Activated CD4-positive, alpha-beta T cell treated with anti-CD3 and anti-CD28 coated beads, Interleukin-2, amount 50 U/mL, for 4 hours (primary cell): Measurements from ENCODE around the gene NBL1.

Experiments used
- DNase-seq, 2 experiments: peaks; one replicate each; pipeline ENCODE4 v3.0.0-alpha.2; 2020

NBL1 gene

DNA sequence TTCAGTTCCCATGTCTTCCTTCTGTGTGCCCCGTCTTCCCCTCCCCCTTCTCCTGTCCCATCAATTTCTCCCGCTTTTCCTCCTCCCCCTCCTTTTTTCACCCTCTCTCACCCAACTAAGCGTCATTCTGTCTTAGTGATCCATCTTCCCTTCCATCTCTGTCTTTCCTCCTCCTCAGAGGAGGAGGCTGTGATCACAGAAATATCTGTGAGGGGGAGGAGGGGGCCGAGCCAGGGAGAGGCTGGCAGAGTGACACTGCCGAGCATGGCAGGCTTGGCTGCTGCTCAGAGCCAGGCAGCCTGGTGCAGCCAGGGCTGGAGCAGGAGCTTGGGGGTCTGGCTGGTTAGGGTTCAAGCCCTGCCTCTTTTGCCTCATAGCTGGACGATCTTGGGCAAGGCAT is 28.1 kb downstream of the NBL1 start:
- no peak for DNase-seq

DNA sequence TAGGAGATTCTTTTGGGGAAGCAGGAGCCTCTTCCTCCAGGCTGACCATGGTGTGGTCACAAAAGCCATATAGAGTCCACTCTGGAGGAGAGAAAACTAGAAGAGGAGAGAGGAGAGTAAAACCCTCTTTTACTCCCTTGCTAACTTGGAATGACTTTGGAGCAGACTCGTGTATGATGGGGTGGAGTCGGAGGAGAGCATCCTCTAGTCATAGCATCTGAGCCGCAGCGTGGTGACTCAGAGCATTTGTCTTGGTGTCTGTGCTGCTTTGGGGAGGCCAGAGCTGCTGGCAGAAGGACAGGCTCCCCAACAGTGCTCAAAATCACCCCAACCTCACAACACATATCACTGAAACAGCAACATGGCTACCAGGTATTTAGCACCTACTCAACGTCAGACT is 31.7 kb downstream of the NBL1 start:
- DNase-seq = no peak

GRCh38 chr1:19676438-19676922 is 32.4 kb downstream of the NBL1 start:
- DNase-seq = no peak

GRCh38 chr1:19678493-19678892 is 34.4 kb downstream of the NBL1 start:
- no peak for DNase-seq

DNA sequence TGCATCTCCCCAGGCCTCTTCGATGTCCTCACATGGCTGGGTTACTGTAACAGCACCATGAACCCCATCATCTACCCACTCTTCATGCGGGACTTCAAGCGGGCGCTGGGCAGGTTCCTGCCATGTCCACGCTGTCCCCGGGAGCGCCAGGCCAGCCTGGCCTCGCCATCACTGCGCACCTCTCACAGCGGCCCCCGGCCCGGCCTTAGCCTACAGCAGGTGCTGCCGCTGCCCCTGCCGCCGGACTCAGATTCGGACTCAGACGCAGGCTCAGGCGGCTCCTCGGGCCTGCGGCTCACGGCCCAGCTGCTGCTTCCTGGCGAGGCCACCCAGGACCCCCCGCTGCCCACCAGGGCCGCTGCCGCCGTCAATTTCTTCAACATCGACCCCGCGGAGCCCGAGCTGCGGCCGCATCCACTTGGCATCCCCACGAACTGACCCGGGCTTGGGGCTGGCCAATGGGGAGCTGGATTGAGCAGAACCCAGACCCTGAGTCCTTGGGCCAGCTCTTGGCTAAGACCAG is 34.9 kb downstream of the NBL1 start:
- no peak for DNase-seq

GRCh38 chr1:19679691-19680090 is 35.6 kb downstream of the NBL1 start:
- DNase-seq = no peak

DNA sequence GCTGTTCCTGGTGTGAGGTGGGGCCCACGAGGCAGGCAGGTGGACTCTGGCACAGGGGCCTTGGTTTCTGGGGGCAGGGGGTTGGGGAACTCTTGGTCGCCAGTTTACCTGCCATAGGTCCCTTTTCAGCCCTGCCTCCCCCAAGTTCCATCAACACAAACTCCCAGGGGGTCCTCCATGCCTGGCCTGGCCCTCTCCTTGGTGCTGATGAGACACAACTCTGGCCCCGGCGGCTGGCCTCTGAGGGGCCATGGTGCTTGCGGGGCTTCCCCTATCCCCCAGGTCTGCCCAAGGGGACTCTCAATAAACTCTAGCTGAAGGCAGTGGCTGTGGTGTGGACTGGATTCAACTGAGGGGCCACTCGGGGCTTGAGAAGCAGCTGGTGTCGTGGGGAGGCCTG is 36.5 kb downstream of the NBL1 start:
- DNase-seq = no peak

DNA sequence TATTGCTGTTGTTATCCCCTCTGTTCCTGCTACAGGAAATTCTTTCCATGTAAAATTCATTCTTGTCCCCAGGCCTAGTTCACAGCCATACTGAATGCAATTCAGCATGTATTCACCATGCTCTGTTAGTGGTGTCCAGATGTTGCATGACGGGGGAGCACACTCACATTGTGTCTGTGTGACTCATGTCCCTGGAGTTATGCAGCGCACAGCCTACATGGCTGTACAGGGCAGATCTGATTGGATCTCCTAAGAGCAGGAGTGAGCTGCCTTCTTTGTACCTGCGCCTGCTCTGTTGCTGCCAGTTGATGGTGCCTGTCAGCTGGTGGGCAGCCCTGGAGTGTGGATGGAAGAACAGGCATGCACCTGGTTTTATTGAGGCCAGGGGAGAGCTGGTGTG is 38.1 kb downstream of the NBL1 start:
- DNase-seq = no peak

GRCh38 chr1:19682901-19683300 is 38.8 kb downstream of the NBL1 start:
- DNase-seq = no peak

DNA sequence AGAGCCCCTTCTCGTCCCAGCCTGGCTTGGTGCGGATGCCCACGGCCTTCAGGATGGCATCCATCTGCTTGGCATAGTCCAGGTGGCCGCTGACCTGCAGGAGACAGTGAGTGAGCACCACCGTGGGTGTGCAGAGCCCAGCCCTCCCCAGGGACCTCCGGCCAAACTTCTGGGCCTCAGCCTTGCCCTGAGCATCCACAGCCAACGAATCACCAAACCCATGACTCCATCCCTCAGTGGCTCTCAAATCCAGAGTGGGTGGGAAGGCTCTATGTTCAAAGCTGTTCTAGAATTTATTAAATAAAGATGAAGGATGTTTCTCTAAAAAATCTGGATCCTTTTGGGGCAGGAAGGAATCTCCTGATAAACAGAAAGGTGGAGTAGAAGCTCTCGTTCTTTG is 39.2 kb downstream of the NBL1 start:
- DNase-seq = no peak

- DNase-seq = no peak
These were observed 40.6 kb downstream of the NBL1 start for GRCh38 chr1:19684677-19685076.

DNA sequence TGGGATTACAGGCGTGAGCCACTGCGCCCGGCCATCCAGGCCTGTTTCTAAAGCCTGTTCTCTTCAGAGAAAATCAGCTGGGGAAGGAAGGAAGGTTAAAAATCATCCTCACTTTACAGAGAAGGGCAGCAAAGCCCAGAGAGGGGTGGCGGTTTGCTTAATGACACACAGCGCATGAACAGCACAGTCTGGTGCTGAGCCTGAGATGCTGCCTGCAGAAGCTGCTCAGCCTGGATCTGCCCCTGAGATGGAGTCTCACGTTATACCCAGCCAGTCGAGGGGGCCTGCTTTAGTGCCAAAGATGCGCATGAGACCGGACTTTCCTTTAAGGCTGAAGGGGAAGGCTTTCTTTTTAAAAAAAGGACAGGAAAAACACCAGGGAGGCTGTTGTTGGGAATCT is 41.9 kb downstream of the NBL1 start:
- DNase-seq = no peak

DNA sequence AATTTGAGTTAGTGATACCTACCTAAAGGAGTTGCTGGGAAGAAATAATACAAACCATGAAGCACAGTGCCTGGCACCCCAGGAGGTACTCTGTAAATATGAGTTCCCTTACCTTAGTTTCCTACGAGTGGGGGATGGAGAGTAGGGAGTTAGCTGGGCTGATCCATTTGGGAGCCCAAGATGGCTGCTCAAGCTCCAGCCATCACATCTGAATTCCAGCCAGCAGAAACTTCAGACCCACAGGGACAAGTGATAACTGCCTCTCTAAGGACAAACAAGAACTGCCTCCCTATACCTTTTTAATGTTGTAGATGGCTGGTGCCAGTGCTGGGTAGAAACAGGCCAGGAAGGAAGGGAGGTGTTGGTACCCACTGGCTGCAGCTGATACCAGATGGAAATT is 43.3 kb downstream of the NBL1 start:
- no peak for DNase-seq

DNA sequence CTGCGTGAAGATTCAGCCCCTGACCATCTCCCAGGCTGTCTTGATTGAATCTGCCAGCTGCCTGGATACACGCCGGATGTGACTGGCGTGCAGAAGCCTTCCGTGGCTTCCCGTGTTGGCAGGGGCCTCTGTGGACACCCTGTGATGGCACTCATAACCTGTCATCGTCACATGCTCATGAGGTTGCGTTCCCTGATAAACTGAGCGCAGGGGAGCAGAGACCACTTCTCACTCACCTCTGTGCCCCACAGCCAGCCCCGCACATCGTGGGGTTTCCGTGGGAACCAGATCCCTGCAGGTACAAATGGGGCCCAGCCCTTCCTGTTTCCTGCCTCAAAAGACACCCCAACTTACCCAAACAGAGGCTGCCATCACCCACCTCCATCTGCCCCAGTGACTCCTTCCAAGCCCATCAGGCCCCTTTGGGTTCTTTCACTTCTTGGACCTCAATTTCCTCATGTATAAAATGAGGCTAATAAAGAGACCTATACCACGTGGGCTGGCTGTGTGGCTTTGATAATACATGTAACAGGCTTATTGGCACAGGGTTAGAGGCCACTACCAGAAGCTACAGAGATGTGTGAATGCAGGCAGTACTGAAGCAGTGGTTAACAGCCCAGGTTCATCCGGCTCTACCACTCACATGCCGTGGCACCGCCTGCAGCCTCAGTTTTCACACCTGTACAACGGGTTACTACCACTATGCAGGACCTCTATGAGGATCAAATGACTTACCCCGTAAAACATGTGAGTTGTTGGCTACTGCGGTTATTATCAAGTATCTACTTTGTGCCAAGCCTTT is 44.1 kb downstream of the NBL1 start:
- DNase-seq = peak; percentile 11 to 12

- DNase-seq = no peak
These were observed 45.1 kb downstream of the NBL1 start for GRCh38 chr1:19689085-19689757.

- DNase-seq = no peak
These were observed 45.7 kb downstream of the NBL1 start for GRCh38 chr1:19689856-19690255.

GRCh38 chr1:19690342-19690741 is 46.2 kb downstream of the NBL1 start:
- no peak for DNase-seq

GRCh38 chr1:19694298-19694697 is 50.2 kb downstream of the NBL1 start:
- no peak for DNase-seq

DNA sequence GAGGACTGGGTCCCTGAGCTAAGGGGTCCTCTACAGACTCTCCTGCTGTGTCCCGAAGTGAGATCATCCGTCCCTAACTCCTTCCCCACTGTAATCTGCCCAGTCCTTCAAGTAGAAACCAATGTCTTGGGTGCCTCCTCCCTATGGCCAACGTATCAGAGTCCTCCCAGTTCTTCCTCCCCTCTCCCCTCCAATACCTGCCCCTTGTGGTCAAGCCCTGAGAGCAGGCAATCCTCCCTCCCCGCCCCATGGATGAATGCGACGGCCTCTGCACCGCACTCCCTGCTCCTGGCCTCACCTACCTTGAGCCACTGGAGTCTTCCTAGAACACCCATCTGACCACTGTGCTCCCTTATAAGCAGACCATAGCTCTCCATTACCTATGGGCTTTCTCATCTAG is 51.7 kb downstream of the NBL1 start:
- DNase-seq = no peak

- no peak for DNase-seq
These were observed 52.7 kb downstream of the NBL1 start for GRCh38 chr1:19696820-19697219.

DNA sequence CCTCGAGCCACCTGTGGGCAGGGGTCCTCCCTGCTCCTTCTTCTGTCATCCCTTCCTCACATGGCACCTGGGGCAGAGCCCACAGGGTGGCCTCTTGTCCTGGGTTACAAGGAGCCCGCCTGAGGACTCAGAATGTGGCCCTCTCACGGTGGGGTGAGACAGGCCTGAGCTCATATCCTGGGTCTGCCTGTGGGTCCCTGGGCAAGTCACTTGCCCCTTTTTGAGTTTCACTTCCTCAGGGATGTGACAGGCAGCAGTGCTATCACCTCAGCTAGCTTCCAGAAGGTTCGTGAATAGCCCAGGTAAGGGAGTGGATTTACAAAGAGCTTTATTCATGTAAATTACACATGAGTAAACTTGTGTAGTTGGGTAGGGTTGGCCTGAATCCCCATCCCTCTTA is 54.1 kb downstream of the NBL1 start:
- no peak for DNase-seq

GRCh38 chr1:19700079-19700777 is 56.1 kb downstream of the NBL1 start:
- DNase-seq = no peak

GRCh38 chr1:19703280-19703679 is 59.2 kb downstream of the NBL1 start:
- no peak for DNase-seq
